ENCODE data around the gene FOXK1.

GRCh38 chr7:4740796-4741195 lies 58.7 kb downstream of the FOXK1 start:
- no peak for TF ChIP-seq CTCF (IDR thresholded peaks at IDR 0.05)
- TF ChIP-seq POLR2A (IDR thresholded peaks at IDR 0.05): no peak
- TF ChIP-seq POLR2AphosphoS5 (IDR thresholded peaks at IDR 0.05): no peak

Data from prostate gland (tissue), 2 donors.